Globus pallidus (tissue), 1 donor: ENCODE results near the gene CSMD2.

Source experiments
- DNase-seq: peaks from one replicate; pipeline ENCODE4 v3.0.0-alpha.2; 2015; ENCODE audit warnings: low spot score

CSMD2 gene

DNA sequence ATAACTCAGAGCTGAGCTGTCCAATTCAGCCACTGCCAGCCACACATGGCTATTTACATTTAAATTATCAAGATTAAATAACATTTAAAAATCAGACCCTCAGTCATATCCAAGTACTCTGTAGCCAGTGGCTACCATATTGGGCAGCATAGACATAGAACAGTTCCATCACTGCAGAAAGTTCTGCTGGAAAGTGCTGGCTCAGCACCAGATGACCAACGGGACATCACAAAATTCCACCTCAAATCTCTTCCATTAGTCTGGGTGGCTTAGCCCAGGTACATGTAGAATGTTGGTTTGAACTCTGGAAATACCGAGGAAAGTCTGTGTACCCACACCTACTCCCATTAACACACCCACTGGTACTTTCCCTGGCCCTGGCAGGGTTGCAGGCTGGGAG lies 563.3 kb downstream of the CSMD2 start:
- no peak for DNase-seq

DNA sequence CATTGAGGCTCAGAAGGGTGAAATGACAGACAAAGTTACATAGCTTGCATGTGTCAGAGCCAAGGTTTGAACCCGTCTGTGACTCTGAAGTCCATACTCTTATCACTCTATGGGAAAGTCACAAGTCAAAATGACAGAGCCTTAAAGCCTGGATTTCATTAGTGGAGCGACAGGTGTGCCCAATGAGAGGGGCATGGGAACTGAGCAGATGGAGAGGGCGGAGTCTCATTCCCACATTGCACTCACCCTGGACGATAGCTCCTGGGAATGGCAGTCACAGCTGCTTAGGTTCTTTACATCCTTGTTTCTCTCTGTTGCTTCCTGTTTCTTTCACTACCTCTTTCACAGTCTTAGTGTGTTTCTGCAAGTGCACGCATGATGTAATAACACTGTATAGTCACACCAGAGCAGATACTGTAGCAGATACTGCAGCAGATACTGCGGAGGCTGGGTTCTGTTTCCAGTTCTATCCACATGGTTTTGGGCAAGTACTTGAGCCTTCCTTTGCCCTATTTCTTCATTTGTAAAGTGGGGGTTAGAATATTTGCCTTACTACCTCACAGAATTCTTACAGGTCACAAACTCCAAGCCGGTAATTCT lies 565.4 kb downstream of the CSMD2 start:
- DNase-seq = no peak

DNA sequence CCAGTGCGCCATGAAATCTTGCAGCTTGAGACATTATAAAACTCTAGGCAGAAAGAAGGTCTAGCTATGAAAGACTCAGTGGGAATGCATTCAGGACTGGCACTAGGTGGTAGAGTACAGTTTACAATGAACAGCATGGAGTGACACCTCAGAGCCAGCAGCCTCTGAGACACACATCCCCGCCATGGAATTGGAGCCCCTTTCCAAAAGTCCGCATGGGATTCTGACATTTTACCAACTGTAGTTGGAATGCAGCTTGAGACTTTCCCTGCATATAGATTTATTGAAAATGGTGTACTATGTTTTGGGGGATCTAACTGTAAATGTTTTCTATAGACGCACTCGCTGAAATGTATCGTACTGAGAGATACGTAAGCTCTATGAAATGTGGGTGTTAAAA lies 576.3 kb downstream of the CSMD2 start:
- no peak for DNase-seq

DNA sequence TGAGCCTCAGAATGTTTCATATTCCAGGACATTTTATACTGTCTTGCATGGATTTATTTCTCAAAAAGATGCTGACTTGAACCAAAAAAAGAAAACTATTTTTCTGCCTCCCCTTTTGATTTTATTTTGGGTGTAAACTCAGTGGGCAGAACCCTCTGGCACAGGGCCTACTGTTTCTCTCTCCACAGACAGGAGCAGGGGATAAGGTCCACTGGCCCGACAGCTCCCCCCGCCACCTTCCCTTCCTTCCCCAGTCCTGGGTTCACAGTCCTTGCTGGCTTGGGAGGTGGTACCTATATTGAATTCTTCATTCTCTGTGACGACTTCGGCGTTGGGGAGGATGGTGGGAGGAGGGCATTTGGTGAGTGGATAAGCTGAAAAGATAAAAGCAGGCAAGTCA lies 578.2 kb downstream of the CSMD2 start:
- no peak for DNase-seq

DNA sequence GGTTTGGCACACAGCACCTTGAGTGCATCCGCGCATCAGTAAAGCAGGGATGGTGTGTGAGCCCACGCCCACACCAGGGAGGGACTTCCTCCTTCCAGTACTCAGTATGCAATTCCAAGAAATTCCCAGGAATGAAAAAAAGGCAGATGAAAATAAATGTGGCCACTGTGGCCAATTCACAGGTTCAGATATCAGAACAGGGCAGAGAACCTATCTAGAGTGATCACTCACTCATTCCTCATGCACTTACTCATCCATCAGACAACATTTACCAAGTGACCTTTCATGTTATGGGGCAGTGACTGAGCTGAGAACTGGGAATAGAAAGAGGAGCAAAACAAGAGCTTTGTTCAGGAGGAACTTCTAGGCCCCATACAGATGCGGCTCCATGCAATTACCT lies 578.9 kb downstream of the CSMD2 start:
- no peak for DNase-seq

DNA sequence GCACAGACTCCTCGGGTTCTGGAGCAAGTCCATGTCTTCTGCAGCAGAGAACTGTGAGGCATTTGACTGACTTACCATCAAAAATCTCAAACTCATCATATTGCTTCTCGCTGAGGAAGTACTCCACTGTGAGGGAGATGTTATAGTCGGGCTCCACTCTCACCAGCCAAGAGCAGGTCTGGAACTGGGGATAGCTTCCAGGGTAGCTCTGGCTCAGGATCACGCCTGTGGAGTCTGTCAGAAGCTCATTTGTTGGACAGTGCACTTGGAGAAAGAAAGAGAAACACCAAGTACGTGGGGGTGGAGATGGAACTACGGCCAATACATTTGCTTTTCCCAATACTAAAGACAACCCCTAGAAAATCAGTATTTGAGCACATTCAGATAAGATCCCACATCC lies 581.5 kb downstream of the CSMD2 start:
- DNase-seq = no peak

DNA sequence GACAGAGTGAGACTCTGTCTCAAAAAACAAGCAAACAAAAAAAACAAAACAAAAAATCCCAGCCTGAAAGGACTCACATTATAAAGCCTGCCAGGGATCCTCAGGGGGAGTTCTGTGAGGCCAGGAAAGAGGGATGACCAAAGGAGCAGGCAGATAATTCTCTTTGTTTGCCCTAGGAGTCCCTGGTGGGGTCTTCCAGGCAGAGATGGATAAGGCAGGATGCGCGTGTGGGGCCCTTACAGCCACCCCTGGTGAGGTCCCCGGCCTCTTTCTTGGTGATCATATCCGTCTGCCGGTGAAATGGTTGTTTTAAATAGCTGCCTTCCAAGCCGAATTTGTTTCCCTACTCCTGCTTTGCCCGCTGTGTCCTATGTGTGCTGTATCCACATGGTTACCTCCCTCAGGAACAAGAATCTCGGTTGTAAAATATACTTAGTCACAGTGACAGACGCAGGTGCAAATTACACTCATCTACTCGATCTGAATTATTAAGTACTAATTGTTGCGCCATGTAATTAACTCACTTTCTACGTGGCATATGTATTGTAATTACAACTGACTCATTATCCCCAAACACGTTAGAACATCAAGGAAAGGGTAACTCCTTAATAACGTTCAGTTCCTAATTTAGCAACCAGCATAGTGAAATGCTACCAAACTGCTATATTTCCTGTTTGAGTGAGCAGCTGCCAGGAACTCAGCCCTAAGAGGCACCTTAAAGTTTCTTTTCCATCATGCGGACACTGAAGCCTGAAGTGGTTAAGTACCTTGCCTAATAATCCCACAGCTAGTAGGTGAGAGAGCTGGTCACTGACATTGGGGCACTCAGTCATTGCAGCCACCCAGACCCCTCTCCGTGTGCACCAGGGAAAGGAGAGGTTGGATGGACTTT lies 586.2 kb downstream of the CSMD2 start:
- no peak for DNase-seq

DNA sequence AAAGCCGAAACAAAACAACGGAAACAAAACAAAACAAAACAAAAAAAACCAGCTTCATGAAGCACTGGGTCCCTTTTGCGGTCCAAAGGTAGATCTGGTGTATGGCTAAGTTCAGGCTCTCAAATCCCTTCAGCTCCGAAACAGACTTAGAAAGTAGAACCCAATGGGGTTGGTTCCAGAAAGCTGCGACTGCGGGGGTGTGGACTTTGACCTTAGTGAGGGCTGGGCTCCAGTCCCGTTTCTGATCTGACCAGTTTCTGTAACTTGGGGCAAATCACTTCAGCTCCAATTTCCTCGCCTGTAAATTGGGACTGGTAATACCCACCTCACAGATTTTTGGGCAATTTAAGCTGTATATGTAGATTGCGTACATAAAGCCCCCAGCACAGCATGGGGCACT lies 587.4 kb downstream of the CSMD2 start:
- no peak for DNase-seq

DNA sequence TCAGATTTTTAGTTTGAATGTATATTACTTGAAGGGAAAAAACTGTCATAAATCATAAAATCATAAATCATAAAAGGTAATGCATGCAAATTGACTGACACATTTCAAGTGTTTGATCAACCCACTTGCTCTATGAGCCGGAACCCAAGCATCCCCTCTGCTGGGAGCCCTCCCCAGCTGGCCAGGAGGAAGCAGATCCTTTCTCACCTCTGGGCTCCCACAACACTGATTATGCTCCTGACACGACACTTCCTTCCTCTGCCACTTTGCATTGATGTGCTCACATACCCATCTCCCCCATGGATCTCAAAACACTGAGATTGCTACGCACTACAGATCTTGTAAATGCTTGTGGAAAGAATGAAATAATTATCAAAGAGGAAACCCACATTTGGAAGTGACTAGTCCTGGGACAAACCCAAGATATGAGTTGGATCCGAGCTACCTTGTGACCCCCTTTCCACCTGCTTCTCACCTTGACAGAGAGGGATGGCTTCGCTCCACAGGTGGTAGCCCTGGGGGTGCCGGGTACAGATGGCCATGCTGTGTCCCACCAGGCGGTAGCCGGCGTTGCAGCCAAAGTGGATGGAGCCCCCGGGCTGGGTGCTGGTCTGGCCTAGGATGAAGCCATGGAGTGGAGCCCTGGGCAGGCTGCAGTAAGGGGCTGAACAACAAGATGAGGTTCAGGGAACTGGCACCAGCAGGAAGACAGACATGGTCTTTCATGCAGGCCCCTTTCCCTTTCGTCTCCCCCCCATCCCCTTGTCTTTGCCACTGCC lies 588.0 kb downstream of the CSMD2 start:
- no peak for DNase-seq

DNA sequence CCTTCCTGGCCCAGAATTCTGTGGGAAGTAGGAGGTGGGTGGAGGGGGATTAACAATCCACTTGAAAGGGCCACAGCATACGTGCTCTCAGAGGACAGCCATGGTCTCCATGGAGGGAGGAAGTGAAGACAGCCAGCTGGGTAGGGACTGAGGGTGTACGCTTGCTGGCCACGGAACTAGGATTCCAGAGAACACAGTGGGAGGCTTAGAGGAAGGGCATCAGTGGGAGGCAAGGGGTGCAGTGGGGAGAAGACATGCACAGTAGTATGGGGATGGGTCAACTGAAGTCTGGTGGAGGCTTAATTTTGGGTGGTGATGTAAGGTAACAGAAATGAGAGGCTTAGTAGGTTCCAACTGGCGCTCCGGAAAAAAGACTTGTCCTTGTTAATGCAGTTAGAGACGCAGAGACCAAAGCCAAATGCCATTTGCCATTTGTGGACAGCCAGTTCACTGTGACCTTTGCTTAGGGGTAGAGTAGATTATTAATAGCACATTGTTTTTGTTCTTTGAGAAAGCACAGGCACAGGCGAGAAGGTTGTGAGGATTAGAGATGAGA lies 589.6 kb downstream of the CSMD2 start:
- DNase-seq = no peak

DNA sequence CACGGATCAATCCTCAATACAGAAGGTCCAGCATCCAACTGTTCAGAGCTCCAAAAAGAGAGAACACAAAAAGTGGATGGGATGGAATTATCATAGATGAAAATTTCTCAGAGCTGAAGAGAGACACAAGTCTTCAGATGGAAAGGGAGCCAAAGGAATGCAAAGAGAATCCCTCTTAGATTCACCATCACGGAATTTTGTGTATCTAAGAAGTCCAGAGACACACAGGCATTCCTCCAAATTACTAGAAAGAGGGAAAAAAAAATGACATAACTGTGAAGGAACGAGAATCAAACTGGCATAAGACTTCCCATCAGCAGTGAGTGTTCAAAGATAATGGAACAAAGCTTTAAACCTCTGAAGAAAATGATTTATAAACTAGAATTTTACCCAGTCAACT lies 591.4 kb downstream of the CSMD2 start:
- DNase-seq = no peak

DNA sequence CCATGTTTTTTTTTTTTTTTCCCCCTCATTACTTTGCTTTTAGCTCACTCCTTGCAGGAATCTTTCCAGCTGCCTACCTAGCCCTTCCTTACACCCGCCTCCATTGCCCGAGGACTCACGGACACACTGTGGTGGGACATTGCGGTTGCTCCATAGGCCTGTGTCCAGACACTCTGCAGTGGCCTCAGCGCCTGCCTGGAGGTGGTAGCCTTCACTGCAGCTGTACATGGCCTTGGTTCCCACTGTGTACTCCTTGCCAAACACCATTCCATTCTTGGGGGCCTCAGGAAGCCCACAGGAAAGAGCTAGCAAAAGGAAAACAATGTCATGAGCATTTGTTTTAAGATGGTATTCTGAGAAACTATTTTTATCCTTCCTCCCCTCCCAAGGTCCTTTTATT lies 592.6 kb downstream of the CSMD2 start:
- no peak for DNase-seq

DNA sequence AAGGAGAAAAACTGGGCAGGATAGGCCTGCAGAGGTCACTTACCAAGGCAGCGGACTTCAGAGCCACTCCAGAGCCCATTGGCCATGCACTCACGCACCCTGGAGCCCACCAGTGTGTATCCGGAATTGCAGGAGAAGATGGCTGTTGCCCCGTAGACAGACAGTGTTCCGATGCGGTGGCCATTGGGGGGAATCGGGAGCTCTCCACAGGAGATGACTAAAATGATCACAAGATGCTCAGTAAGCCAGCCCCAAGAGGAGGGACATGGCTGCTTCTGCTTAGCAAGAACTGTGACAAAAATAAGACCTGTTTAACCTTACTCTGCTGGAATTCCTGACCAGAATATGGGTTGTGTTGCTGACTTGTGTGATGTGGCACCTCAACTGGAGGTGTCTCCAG lies 595.7 kb downstream of the CSMD2 start:
- DNase-seq = no peak

DNA sequence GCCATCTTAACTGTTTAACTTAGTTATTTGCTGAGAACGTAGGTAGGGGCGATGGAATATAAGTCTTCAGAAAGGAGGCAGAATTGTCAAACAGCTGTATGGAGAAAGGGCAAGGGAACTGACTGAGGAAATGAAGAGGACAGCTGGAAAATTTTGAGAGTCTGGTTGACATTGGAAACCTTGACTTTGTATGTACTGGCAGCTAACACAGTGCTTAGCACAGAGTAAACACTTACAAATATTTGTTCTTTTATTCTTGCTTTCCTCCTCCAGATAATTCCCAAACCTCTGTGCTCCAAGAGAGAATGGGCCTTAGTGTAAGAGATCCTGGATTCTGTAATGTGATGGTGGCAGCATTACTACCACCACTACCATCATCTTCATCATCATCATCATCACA lies 601.3 kb downstream of the CSMD2 start:
- no peak for DNase-seq

DNA sequence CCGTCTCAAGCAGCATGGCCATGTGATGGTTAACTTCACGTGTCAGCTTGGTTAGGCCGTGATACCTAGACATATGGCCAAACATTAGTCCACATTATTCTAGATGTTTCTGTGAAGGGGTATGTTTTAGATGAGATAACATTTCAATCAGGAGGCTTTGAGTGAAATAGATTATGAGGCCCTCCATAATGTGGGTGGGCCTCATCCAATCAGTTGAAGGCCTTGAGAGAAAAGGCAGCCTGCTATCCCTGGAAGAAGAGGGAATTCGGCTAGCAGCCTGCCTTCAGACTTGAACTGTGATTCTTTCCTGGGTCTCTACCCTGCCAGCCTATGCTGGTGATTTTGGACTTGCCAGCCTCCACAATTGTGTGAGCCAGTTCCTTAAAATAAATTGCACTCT lies 602.5 kb downstream of the CSMD2 start:
- no peak for DNase-seq

DNA sequence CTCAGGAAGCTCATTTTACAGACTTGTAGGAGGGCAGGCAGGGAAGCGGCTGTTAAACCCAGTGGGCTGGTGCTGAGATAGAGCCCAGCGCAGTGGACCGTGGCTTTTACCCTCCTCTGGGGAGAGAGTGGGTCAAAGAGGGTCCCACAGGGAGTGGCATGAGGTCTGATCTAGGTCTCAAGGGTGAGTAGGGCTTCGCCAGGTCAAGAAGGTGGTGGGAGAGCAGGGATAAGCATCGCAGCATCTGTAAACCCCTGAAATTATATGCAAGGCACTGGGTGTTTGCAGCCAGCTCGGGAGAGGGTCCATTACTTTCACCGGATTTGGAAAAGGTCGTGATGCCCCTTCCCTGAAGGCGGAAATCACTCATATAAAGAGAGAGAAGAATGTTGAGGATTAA lies 603.5 kb downstream of the CSMD2 start:
- no peak for DNase-seq

DNA sequence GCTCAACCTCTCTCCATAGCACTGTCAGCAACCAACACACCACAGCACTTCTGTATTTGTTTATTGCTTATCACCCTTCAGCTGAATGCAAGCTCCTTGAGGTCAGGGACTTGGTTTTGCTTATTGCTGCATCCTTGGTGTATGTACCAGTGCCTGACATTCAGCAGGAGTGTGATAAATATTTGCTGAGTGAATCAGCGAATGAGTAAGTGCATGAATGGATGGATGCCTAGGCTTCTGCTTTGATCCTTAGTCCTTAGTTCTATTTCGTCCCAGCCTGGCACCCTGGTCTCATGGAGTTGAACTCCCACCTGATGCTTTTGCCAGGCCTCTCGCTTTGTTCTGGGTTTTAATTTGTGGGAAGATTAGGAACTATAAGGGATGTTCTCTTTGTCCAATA lies 604.4 kb downstream of the CSMD2 start:
- no peak for DNase-seq

DNA sequence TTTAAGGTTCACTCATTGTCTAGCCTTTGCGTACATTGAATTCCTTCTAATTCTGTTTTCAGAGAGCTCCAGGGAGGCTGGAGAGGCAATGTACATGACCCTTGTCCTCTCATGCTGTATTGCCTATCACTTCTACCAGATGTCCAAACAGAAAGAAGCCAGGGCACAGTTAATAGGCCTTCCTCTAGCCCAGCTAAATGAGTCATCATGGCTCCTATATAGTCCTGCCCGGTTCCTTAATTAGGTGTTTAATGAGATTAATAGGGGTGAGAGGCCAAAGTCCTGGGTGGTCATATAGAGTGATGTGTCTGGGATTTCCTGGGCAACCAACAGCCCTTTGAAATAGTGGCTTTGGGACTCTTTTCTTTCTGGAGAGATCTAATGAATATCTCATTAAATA lies 616.3 kb downstream of the CSMD2 start:
- no peak for DNase-seq

DNA sequence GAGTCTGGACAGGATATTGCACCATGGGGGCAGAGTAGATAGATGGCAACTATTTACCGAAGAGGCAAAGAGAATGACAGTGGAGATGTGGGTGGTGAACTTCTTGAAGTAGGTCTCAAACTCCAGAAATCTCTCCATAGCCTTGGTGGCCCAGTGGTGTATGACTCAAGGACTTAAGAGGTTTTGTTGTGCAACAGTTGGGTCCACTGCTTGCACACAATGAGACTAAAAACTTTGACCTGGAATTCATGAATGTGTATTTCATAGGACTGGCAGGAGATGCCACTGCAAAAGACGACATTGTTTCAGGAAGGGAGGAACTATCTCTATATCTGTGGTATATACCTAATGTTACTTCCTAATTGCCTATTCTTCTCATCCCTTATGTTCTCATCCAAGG lies 616.7 kb downstream of the CSMD2 start:
- DNase-seq = no peak

DNA sequence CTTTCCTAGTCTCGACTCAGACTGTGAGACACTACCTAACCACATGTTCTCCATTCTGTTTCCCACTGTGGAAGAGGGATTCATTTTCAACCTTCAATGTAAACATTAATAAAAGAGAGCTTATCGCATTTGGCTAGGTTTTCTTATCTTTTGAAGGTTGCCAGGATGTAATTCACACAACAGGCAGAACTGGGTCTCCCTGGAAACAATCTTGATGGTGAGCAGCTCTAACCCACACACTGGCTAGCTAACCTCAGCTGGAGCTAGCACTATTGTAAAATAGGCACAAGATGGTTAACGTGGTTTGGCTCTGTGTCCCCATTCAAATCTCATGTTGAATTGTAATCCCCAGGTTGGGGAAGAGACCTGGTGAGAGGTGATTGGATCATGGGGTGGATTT lies 617.5 kb downstream of the CSMD2 start:
- no peak for DNase-seq

DNA sequence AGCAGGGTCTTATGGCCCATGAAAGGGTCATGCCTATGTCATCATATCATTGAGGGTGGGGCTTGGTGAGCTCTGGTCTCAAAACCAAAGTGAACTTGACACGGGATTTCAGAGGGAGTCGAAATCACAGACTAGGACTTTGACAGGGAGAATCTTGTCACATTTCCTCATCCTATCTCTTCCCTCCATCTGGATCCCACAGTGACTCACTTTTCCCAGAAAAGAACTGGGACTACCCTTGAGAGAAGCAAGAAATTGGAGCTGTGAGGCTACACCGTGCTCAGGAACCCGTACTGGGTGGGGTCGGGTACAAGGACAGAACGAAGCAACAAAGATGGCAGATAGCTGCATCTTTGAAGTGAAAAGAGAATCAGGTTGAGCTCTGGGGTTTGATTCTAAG lies 623.1 kb downstream of the CSMD2 start:
- DNase-seq = no peak

DNA sequence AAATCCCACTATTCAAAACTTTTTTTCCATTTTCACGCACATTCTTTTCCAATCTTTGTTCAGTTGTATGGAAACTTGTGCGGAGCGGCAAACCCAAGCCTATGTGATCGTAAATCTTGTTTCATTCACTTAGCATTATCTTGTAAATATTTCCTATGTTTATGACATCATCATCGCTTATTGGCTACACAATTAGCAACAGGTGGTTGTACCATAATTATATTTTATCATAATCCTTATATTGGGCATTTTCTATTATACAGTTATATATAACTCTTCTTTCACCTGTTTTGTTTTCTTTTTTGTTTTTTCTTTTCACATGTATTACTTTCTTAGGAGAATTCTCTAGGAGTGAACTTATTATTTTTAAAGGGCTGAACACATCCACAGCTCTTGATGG lies 627.1 kb downstream of the CSMD2 start:
- no peak for DNase-seq

DNA sequence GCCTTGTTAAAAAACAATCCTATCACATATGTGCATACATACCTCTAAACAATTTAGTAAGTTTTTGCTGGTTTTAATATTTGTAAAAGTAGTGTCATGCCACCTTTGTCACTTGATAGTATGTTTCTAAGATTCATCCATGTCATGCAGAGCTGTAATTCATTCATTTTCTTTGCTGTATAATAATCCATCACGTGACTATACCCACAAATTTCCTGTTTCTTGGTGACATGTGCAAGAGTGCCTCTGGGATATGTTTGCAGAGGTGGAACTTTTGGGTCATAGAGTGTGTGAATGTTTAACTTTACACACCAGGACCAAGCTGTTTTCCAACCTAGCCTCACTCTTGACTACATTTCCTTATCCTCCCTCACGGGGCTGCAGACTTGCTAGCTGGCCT lies 629.7 kb downstream of the CSMD2 start:
- DNase-seq = no peak
